K562 (cell line): ENCODE results near the gene GPATCH4. TPM values are rescaled to one million over a fixed set of nuclear protein-coding genes. Genes with fewer than 3 reads are reported as not detected.

Source experiments
- ATAC-seq: fragments of 200-7000 bp; cut with Tn5 transposase; 3 replicates; pipeline ENCODE4 v1.9.1; 2020; ENCODE audit warnings: moderate library complexity
- BruUV-seq: library from RNA; stranded (reverse); fragments of 400-500 nt; replicated peaks from 2 replicates; lab custom pipeline; 2021; lab: Mats Ljungman, UMichigan
- CTCF ChIA-PET: fragments of 300-600 bp; formaldehyde crosslinking; extraction: SDS; loops from one replicate; lab custom pipeline; 2021; ENCODE audit warnings: low intra/inter-chr PET ratio; lab: Yijun Ruan, JAX
- POLR2A ChIA-PET: fragments of 300-600, 350-650 bp; sonication (Branson Sonifier 250); formaldehyde crosslinking; extraction: SDS; loops from one replicate; lab custom pipeline; 2021; ENCODE audit warnings: antibody characterized with exemption, inconsistent platforms; lab: Yijun Ruan, JAX
- DNase-seq, 4 experiments: peaks; one replicate each; pipeline versions ENCODE4 v3.0.0 to v3.0.0-alpha.2; 2011 to 2018; ENCODE audit warnings: low spot score in 3 of 4, mixed read lengths in 3 of 4; ENCODE audit errors: extremely low read depth in 1 of 4
- FAIRE-seq: peaks from 2 replicates; lab custom pipeline; 2011; peaks lifted over from hg19 to GRCh38; lab: Jason Lieb, UNC
- H2AFZ ChIP-seq: 2 replicates; pipeline ENCODE4 v1.6.0; 2011; ENCODE audit warnings: low read depth, low read length, control low read depth, inconsistent platforms
- H3K27ac ChIP-seq: fragments of 200-600 bp; 3 replicates; pipeline ENCODE4 v1.8.0; 2011; ENCODE audit warnings: low read depth, mild to moderate bottlenecking, control low read depth, inconsistent platforms, low read length, moderate library complexity, mixed read lengths; ENCODE audit errors: extremely low read depth
- H3K27me3 ChIP-seq, 2 experiments: fragments of 300-600 bp in 1 of 2; 2 replicates in 1 of 2; 3 replicates in 1 of 2; pipeline versions ENCODE4 v1.6.0 to v1.8.0; 2011; ENCODE audit warnings: inconsistent platforms in 2 of 2, low read length in 2 of 2, mild to moderate bottlenecking in 1 of 2, mixed read lengths in 1 of 2, moderate library complexity in 1 of 2; ENCODE audit not compliant: control insufficient read depth in 2 of 2, insufficient read depth in 2 of 2
- H3K36me3 ChIP-seq: fragments of 300-600 bp; 3 replicates; pipeline ENCODE4 v1.8.0; 2011; ENCODE audit warnings: mild to moderate bottlenecking, low read length, inconsistent platforms; ENCODE audit not compliant: control insufficient read depth, insufficient read depth
- H3K4me1 ChIP-seq, 2 experiments: fragments of 200-600 bp in 1 of 2; replicated peaks in 1 of 2; 2 replicates in 1 of 2; 3 replicates in 1 of 2; pipeline versions ENCODE4 v1.5.1 to v1.8.0; 2011; ENCODE audit warnings: inconsistent platforms in 2 of 2, low read length in 2 of 2, mild to moderate bottlenecking in 1 of 2, mixed read lengths in 1 of 2, moderate library complexity in 1 of 2; ENCODE audit not compliant: control insufficient read depth in 2 of 2, insufficient read depth in 2 of 2
- H3K4me2 ChIP-seq: 2 replicates; pipeline ENCODE4 v1.6.1; 2011; ENCODE audit warnings: low read length, control low read depth, inconsistent platforms, mixed read lengths; ENCODE audit not compliant: insufficient read depth
- H3K4me3 ChIP-seq: fragments of 200-600 bp; sonication (generic), shearing (Covaris generic); 2 replicates; pipeline ENCODE4 v1.5.1; 2016; ENCODE audit warnings: control low read depth, inconsistent platforms
- H3K79me2 ChIP-seq: fragments of 200-600 bp; 3 replicates; pipeline ENCODE4 v1.8.0; 2011; ENCODE audit warnings: low read length, inconsistent platforms; ENCODE audit not compliant: control insufficient read depth, insufficient read depth
- H3K9ac ChIP-seq, 2 experiments: 2 replicates each; pipeline versions ENCODE4 v1.6.0 to v1.6.1; 2011; ENCODE audit warnings: low read depth in 2 of 2, low read length in 2 of 2, control low read depth in 1 of 2, inconsistent platforms in 1 of 2, mild to moderate bottlenecking in 1 of 2, mixed read lengths in 1 of 2; ENCODE audit not compliant: insufficient read depth in 1 of 2
- H3K9me1 ChIP-seq: one replicate; pipeline ENCODE4 v1.6.0; 2011; ENCODE audit warnings: inconsistent platforms, mild to moderate bottlenecking, low read length, moderate library complexity; ENCODE audit not compliant: control insufficient read depth, insufficient read depth
- H3K9me3 ChIP-seq: replicated peaks from 2 replicates; pipeline ENCODE4 v1.5.1; 2011; ENCODE audit warnings: low read depth, low read length, inconsistent platforms; ENCODE audit not compliant: control insufficient read depth, insufficient read depth
- H4K20me1 ChIP-seq: replicated peaks from 2 replicates; pipeline ENCODE4 v1.6.1; 2011; ENCODE audit warnings: low read length, inconsistent platforms, mixed read lengths; ENCODE audit not compliant: control insufficient read depth, insufficient read depth
- ESRRA ChIP-seq: fragments of 450-650 bp; IDR thresholded peaks from 2 replicates; pipeline ENCODE4 v1.6.1; 2014; ENCODE audit warnings: low read depth, mild to moderate bottlenecking, moderate library complexity, borderline replicate concordance
- FOXK1 ChIP-seq: sonication (generic); formaldehyde crosslinking; IDR thresholded peaks from 2 replicates; pipeline ENCODE4 v1.8.0; 2022; ENCODE audit warnings: missing genetic modification reagents, mild to moderate bottlenecking, borderline replicate concordance
- HNRNPL ChIP-seq: fragments of 200-400 bp; formaldehyde crosslinking; IDR thresholded peaks from 2 replicates; pipeline ENCODE4 v1.6.1; 2017; ENCODE audit warnings: low read depth, mild to moderate bottlenecking, low read length
- ILF3 ChIP-seq: fragments of 450-650 bp; IDR thresholded peaks from 2 replicates; pipeline ENCODE4 v1.6.1; 2018; ENCODE audit warnings: antibody characterized with exemption, mild to moderate bottlenecking, moderate library complexity, borderline replicate concordance
- ILK ChIP-seq: fragments of 450-650 bp; IDR thresholded peaks from 2 replicates; pipeline ENCODE4 v1.6.1; 2016; ENCODE audit warnings: missing genetic modification characterization, low read depth, mild to moderate bottlenecking, missing compliant biosample characterization, moderate library complexity, borderline replicate concordance
- ZBTB1 ChIP-seq: sonication (generic); formaldehyde crosslinking; IDR thresholded peaks from 2 replicates; pipeline ENCODE4 v1.8.1; 2023; ENCODE audit warnings: missing genetic modification reagents, low read depth, mild to moderate bottlenecking, borderline replicate concordance
- ZFPM2 ChIP-seq: fragments of 250-450 bp; sonication (Bioruptor Pico); IDR thresholded peaks from 2 replicates; pipeline ENCODE4 v1.5.1; 2022; ENCODE audit warnings: mild to moderate bottlenecking
- ZNF282 ChIP-seq: sonication (generic); formaldehyde crosslinking; IDR thresholded peaks from 2 replicates; pipeline ENCODE4 v1.8.1; 2023; ENCODE audit warnings: missing genetic modification reagents
- ZNF644 ChIP-seq: fragments of 200-800 bp; sonication (Bioruptor generic); IDR thresholded peaks from 2 replicates; pipeline ENCODE4 v1.6.1; 2016; ENCODE audit warnings: low read depth, missing genetic modification characterization, missing compliant biosample characterization
- ZNF830 ChIP-seq: fragments of 250-450 bp; sonication (Bioruptor Pico); IDR thresholded peaks from 2 replicates; pipeline ENCODE4 v1.5.0; 2021; ENCODE audit warnings: mild to moderate bottlenecking
- WGBS: fragments of 100-300 bp; shearing (Covaris generic); methylation state at CpG from one replicate; pipeline ENCODE4 v1.1.6; 2016; ENCODE audit warnings: low coverage, mixed read lengths; ENCODE audit not compliant: insufficient coverage; ENCODE audit errors: missing lambda C conversion rate; 5-methylcytosine and 5-hydroxymethylcytosine counted together
- in situ Hi-C: fragments of 300-500 bp; cut with MboI; formaldehyde crosslinking; loops from 4 replicates; pipeline ENCODE4 v1.15.0; 2018; ENCODE audit warnings: inconsistent platforms, mixed read lengths
- intact Hi-C: fragments of 100-400 bp; cut with micrococcal nuclease; formaldehyde crosslinking; loops from 2 replicates; pipeline ENCODE4 v1.14.2; 2022
- polyA plus RNA-seq, 8 experiments: library from polyadenylated mRNA; depleted of rRNA in 4 of 8; stranded (reverse) in 5 of 8; unstranded in 3 of 8; fragments of >200 nt; fragmentation: Nextera tagmentation in 2 of 8; fragmentation: Illumina TruSeq in 1 of 8; extraction: Ambion mirVana in 2 of 8; extraction: Trizol in 1 of 8; gene quantifications; 2 replicates each; pipeline versions ENCODE4 v1.2.1 to v1.2.3, GENCODE V29; 2011 to 2014; ENCODE audit warnings: inconsistent platforms in 1 of 8, missing spikeins in 1 of 8
- total RNA-seq, 7 experiments: library from RNA; depleted of rRNA in 6 of 7; stranded (reverse); fragments of >200 nt in 6 of 7; fragmentation: Illumina TruSeq in 2 of 7; extraction: Trizol in 2 of 7; gene quantifications; 2 replicates each; pipeline versions ENCODE4 v1.2.1 to v1.2.3, GENCODE V29; 2011 to 2021; ENCODE audit warnings: low replicate concordance in 1 of 7
- TF ChIP-seq, protein P1 (sequence below): sonication (generic); formaldehyde crosslinking; IDR thresholded peaks from 2 replicates; pipeline ENCODE4 v1.8.0; 2022; ENCODE audit warnings: mild to moderate bottlenecking, missing genetic modification reagents
- TF ChIP-seq, protein P2 (sequence below): fragments of 450-650 bp; IDR thresholded peaks from 2 replicates; pipeline ENCODE4 v1.7.1; 2018; ENCODE audit warnings: mild to moderate bottlenecking, low read depth; ENCODE audit not compliant: partially characterized antibody
- TF ChIP-seq, protein P3 (sequence below): fragments of 250-450 bp; sonication (Bioruptor Pico); IDR thresholded peaks from 2 replicates; pipeline ENCODE4 v1.4.0; 2020; ENCODE audit warnings: mild to moderate bottlenecking, moderate library complexity

GPATCH4 gene
- total and polyA plus RNA-seq, 9 of the 15 experiments (the other 6 are each of a cell fraction or from before 2014, with no cell fraction given) = 43.7 to 105 (median 76.5) TPM

DNA sequence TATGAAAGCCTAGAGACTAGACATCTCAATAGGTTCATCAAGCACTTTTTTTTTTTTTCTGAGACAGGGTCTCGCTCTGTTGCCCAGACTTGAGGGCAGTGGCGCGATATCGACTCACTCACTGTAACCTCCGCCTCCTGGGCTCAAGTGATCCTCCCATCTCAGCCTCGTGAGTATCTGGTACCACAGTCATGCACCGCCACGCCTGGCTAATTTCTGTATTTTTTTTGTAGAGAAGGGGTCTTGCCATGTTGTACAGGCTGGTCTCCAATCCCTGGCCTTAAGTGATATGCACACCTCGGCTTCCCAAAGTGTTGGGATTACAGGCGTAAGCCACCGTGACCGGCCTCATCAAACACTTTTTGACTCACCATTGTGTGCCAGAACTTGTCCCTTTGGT, 613 bp upstream of the GPATCH4 start (continued):
- TF ChIP-seq ZNF644 (tag) (no peak), ZNF282 (CRISPR knock-in tag) (no peak), ILK (tag) (no peak), ESRRA (no peak), ILF3 (no peak), ZBTB1 (no peak), HNRNPL (no peak)
- TF ChIP-seq, protein P1, sequence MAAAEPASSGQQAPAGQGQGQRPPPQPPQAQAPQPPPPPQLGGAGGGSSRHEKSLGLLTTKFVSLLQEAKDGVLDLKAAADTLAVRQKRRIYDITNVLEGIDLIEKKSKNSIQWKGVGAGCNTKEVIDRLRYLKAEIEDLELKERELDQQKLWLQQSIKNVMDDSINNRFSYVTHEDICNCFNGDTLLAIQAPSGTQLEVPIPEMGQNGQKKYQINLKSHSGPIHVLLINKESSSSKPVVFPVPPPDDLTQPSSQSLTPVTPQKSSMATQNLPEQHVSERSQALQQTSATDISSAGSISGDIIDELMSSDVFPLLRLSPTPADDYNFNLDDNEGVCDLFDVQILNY (CRISPR knock-in tag) = no peak

DNA sequence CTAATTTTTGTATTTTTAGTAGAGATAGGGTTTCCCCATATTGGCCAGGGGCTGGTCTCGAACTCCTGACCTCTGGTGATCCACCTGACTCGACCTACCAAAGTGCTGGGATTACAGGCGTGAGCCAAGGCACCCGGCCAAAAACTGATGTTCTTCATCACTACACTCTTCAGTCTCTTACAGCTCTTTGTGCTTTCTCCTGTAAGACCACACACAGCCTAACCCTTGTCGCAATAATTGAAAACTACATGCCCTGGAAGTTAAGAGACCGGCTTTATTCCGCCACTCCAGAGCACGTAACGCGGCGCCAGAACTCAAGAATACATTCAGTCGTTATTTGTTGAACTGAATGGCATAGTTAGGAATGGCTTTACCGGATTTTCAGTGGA, 552 bp downstream of the GPATCH4 start:
- Histone ChIP-seq H3K36me3 (peaks cover 41% of the 10 kb centered on the region), H3K4me1 (peaks cover 12% of the 10 kb centered on the region in 2 experiments; a peak in 4 of 5 replicates), H3K27ac (peak overlapping the region; percentile 80), H4K20me1 (no peaks in the 10 kb centered on the region), H3K9me3 (no peaks in the 10 kb centered on the region), H3K4me2 (peak overlapping the region; percentile 97), H2AFZ (peak overlapping the region; percentile 100)
- no peak for DNase-seq
- WGBS = 0% methylated on average over 13 of the region's 13 CpGs
- FAIRE-seq = peak; percentile 44
- intact Hi-C loops = no loop called here
- TSS peak; percentile 65 for BruUV-seq
- POLR2A ChIA-PET = interaction anchor here (3.2 kb wide), 1 partner anchor 10 kb away, joined by 16 read pairs; the partner anchor contains the start of gene NAXE
- TF ChIP-seq, protein P2, sequence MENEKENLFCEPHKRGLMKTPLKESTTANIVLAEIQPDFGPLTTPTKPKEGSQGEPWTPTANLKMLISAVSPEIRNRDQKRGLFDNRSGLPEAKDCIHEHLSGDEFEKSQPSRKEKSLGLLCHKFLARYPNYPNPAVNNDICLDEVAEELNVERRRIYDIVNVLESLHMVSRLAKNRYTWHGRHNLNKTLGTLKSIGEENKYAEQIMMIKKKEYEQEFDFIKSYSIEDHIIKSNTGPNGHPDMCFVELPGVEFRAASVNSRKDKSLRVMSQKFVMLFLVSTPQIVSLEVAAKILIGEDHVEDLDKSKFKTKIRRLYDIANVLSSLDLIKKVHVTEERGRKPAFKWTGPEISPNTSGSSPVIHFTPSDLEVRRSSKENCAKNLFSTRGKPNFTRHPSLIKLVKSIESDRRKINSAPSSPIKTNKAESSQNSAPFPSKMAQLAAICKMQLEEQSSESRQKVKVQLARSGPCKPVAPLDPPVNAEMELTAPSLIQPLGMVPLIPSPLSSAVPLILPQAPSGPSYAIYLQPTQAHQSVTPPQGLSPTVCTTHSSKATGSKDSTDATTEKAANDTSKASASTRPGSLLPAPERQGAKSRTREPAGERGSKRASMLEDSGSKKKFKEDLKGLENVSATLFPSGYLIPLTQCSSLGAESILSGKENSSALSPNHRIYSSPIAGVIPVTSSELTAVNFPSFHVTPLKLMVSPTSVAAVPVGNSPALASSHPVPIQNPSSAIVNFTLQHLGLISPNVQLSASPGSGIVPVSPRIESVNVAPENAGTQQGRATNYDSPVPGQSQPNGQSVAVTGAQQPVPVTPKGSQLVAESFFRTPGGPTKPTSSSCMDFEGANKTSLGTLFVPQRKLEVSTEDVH = no peak
- TF ChIP-seq ZFPM2 (CRISPR knock-in tag) = no peak
- no peak for TF ChIP-seq FOXK1 (CRISPR knock-in tag)
- TF ChIP-seq, protein P3, sequence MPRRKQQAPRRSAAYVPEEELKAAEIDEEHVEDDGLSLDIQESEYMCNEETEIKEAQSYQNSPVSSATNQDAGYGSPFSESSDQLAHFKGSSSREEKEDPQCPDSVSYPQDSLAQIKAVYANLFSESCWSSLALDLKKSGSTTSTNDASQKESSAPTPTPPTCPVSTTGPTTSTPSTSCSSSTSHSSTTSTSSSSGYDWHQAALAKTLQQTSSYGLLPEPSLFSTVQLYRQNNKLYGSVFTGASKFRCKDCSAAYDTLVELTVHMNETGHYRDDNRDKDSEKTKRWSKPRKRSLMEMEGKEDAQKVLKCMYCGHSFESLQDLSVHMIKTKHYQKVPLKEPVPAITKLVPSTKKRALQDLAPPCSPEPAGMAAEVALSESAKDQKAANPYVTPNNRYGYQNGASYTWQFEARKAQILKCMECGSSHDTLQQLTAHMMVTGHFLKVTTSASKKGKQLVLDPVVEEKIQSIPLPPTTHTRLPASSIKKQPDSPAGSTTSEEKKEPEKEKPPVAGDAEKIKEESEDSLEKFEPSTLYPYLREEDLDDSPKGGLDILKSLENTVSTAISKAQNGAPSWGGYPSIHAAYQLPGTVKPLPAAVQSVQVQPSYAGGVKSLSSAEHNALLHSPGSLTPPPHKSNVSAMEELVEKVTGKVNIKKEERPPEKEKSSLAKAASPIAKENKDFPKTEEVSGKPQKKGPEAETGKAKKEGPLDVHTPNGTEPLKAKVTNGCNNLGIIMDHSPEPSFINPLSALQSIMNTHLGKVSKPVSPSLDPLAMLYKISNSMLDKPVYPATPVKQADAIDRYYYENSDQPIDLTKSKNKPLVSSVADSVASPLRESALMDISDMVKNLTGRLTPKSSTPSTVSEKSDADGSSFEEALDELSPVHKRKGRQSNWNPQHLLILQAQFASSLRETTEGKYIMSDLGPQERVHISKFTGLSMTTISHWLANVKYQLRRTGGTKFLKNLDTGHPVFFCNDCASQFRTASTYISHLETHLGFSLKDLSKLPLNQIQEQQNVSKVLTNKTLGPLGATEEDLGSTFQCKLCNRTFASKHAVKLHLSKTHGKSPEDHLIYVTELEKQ (CRISPR knock-in tag) = no peak
- no peak for TF ChIP-seq ZNF830 (CRISPR knock-in tag)
- TF ChIP-seq, all 486 proteins: peak for 0
- Histone ChIP-seq H3K79me2 (peaks cover 46% of the 10 kb centered on the region), H3K9ac (peak overlapping the region; percentile 86 to 93), H3K4me3 (peak overlapping the region; percentile 81), H3K9me1 (no peaks in the 10 kb centered on the region), H3K27me3 (no peaks in the 10 kb centered on the region)
- in situ Hi-C loops = loop anchor here (5.0 kb wide), 2 partner anchors 143 to 213 kb away; no protein-coding TSS in a partner anchor
- CTCF ChIA-PET = interaction anchor here (0.6 to 1.2 kb wide), 2 partner anchors 17 to 149 kb away, joined by 4 to 6 read pairs; no protein-coding TSS in a partner anchor
- ATAC-seq = peak; percentile 8
